Muscle of leg (tissue), 11 donors: ENCODE measurements around the gene PTPN13. TPM values are rescaled to one million over a fixed set of nuclear protein-coding genes. Genes with fewer than 3 reads are reported as not detected.

Source experiments
- DNase-seq: peaks from one replicate; pipeline ENCODE4 v3.0.0; 2013
- H3K27ac ChIP-seq: one replicate; pipeline ENCODE4 v1.5.1; 2013; ENCODE audit warnings: mild to moderate bottlenecking, low read length, control low read depth
- H3K27me3 ChIP-seq: one replicate; pipeline ENCODE4 v1.6.1; 2013; ENCODE audit warnings: low read length; ENCODE audit not compliant: control insufficient read depth, insufficient read depth
- H3K36me3 ChIP-seq: one replicate; pipeline ENCODE4 v1.6.1; 2013; ENCODE audit warnings: low read length; ENCODE audit not compliant: control insufficient read depth, insufficient read depth
- H3K4me1 ChIP-seq: one replicate; pipeline ENCODE4 v1.6.1; 2013; ENCODE audit warnings: low read length; ENCODE audit not compliant: control insufficient read depth, insufficient read depth
- H3K4me3 ChIP-seq: one replicate; pipeline ENCODE4 v1.5.1; 2013; ENCODE audit warnings: low read length, control low read depth
- H3K9me3 ChIP-seq: replicated peaks from 2 replicates; pipeline ENCODE4 v1.6.1; 2013; ENCODE audit warnings: low read depth, low read length; ENCODE audit not compliant: control insufficient read depth
- WGBS: methylation state at CpG from one replicate; pipeline ENCODE4 v1.1.5; 2013; ENCODE audit warnings: missing lambda C conversion rate; ENCODE audit not compliant: insufficient coverage; 5-methylcytosine and 5-hydroxymethylcytosine counted together
- polyA plus RNA-seq, 8 donors: library from polyadenylated mRNA; unstranded; fragments of 120-200 nt; gene quantifications; one replicate each; pipeline versions ENCODE4 v1.2.1 to v1.2.3, GENCODE V29; 2013; ENCODE audit warnings: inconsistent platforms in 1 of 8, low replicate concordance in 1 of 8; ENCODE audit not compliant: insufficient read length in 8 of 8, insufficient read depth in 1 of 8
- total RNA-seq: library from RNA; stranded (reverse); fragments of 120-200 nt; gene quantifications from one replicate; pipeline ENCODE4 v1.2.4, GENCODE V29; 2013

Gene PTPN13
- total and polyA plus RNA-seq, 9 donors = 2.8 to 14.2 (median 4.8) TPM

DNA sequence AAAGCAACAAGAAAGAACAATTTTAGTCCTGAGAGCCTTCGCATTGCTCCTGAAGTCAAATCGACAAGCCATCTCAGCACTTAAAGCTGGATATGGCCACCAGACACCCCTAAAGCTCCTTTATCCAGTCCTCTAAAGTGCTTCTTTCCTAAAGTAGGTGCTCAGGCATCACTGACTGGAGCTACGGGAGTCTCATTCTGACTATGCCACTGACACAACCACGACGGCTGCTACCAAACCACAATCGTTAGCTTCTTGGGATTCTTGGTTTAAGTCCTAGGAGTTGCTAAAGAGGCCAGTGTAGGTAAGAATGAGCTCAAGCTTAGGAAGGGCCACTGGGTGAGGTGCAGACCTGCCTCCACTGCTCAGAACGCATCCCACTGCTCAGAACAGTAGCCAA is 254.0 kb downstream of the PTPN13 start:
- H3K4me3 ChIP-seq = no peak overlapping the region
- no peaks in the 10 kb centered on the region for H3K27me3 ChIP-seq
- H3K27ac ChIP-seq = no peak overlapping the region
- H3K36me3 ChIP-seq = no peaks in the 10 kb centered on the region
- no peaks in the 10 kb centered on the region for H3K9me3 ChIP-seq
- WGBS = 44% methylated on average over 2 of the region's 7 CpGs
- no peak for DNase-seq
- H3K4me1 ChIP-seq = peaks cover 3% of the 10 kb centered on the region

DNA sequence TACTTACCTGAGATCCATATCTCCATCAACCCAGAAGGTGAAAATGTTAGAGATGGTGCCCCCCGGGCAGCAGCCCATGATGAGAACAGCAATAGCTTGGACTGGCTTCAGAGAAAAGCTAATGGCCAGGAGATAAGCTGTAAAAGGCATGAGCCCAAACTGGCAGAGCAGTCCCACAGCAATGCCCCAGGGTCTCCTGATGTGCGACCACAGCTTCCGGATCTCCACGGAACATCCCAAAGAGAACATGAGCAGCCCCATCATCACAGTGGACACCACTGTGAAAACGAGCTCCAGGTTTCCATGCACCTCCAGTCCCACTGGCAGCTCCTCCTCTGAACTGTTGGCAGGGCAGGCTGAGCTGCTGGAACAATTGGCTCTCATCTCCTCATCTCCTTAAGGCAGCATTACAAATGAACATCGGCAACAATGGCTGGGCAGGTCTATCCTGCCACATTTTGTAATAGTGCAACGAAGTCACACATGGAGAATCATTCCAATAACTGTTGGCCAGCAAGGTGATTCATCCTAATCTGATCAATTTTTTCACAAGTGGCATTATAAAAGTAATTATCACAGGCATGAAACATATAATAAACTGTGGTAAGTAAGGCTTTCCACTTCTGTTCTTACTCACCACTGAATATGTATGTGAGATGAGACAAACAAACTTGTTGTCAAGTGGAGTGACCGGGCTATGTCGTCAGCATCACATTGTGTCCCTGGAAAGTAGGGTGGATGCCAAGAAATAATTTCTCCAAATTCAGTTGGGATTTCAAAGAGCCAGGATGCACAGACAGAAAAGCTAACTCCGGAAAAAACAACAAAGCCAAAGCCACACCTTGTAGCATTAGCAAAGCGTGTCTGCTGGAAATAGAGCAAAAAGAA is 254.9 kb downstream of the PTPN13 start, which contains the start of gene SLC10A6:
SLC10A6 (minus strand) TSS at position 653 of the 888 bp plus-strand sequence; CDS start at position 384, 269 bp downstream.
- 57% methylated on average over 5 of the region's 11 CpGs for WGBS
- DNase-seq = peak; percentile 74
- Histone ChIP-seq H3K36me3 (no peaks in the 10 kb centered on the region), H3K4me3 (no peak within 1 kb of the TSS), H3K27me3 (no peaks in the 10 kb centered on the region), H3K27ac (no peak within 1 kb of the TSS), H3K4me1 (peaks cover 3% of the 10 kb centered on the region), H3K9me3 (no peaks in the 10 kb centered on the region)

GRCh38 chr4:86853209-86853608 is 259.1 kb downstream of the PTPN13 start:
- no peak for DNase-seq
- Histone ChIP-seq H3K27ac (no peak overlapping the region), H3K27me3 (no peaks in the 10 kb centered on the region), H3K9me3 (no peaks in the 10 kb centered on the region), H3K4me1 (peaks cover 1% of the 10 kb centered on the region), H3K36me3 (no peaks in the 10 kb centered on the region), H3K4me3 (no peak overlapping the region)
- 67% methylated on average over 2 of the region's 5 CpGs for WGBS

DNA sequence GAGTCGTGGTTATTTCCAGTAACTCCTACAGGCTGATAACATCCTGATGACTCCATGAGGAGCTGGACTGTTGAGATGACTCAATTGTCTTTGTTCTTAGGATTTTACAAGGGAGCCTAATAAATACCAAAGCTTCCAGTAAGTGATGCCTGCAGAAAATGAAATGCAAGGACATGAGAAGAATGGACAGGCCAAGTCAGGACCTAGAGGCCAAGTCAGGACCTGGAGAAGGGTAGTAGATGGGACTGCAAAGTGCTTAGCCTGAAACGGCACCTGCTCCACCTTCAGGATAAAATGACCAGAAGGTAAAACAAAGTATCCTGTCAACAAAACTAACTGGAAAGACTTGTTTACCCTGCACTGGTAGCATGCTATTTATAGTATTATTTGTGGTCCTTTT is 261.5 kb downstream of the PTPN13 start:
- no peak overlapping the region for H3K27ac ChIP-seq
- H3K36me3 ChIP-seq = no peaks in the 10 kb centered on the region
- H3K27me3 ChIP-seq = no peaks in the 10 kb centered on the region
- no peaks in the 10 kb centered on the region for H3K4me1 ChIP-seq
- no peak for DNase-seq
- WGBS = no CpG with 5 or more reads among the region's 2 CpGs
- no peak overlapping the region for H3K4me3 ChIP-seq
- H3K9me3 ChIP-seq = no peaks in the 10 kb centered on the region

- Histone ChIP-seq H3K4me3 (no peak overlapping the region), H3K27ac (no peak overlapping the region), H3K9me3 (no peaks in the 10 kb centered on the region), H3K27me3 (no peaks in the 10 kb centered on the region), H3K36me3 (no peaks in the 10 kb centered on the region), H3K4me1 (no peaks in the 10 kb centered on the region)
- no peak for DNase-seq
- WGBS = no CpG with 5 or more reads among the region's 1 CpG
These were observed 262.8 kb downstream of the PTPN13 start for GRCh38 chr4:86856896-86857295.

DNA sequence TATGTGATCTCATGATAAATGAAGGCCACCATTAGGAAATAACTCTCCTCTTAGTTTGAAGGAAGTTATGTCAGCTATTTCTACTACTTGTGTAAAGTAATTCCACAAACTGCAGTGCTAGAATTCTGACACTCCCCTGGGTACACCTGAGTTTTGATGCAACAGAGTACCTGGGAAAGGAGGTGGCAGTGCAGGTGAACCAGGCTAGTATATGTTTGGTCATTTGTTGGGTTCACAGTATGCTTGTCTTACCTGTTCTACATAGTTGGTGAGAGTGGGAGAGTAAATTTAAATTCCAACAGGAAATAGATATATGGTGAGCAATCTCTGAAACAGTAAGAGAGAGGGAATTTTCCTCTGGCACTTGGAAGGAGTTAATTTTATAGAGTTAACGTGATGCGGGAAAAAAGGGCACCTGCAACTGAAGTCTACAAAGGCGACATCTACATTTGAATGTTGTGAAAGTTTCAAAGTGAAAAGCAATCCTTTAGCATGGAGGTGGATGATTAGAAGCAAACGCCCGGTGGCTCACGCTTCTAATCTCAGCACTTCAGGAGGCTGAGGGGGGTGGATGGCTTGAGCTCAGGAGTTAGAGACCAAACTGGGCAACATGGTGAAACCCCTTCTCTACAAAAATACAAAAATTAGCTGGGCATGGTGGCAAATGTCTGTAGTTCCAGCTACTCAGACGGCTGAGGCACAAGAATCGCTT is 263.4 kb downstream of the PTPN13 start:
- H3K36me3 ChIP-seq = no peaks in the 10 kb centered on the region
- no peaks in the 10 kb centered on the region for H3K9me3 ChIP-seq
- no peaks in the 10 kb centered on the region for H3K4me1 ChIP-seq
- DNase-seq = no peak
- H3K4me3 ChIP-seq = no peak overlapping the region
- 60% methylated on average over 5 of the region's 8 CpGs for WGBS
- H3K27ac ChIP-seq = no peak overlapping the region
- no peaks in the 10 kb centered on the region for H3K27me3 ChIP-seq

Other genes with a start within 250 kb of the PTPN13 start
- gene MAPK10, start 234.3 kb upstream of the PTPN13 start, total RNA-seq = 1.9 TPM
- 1 to 10 TPM; 2.3 to 5.6 (median 3.5) TPM for gene MAPK10, start 234.3 kb upstream of the PTPN13 start, polyA plus RNA-seq